Ishikawa (cell line): ENCODE results near the gene OMA1.

Experiments used
- EGR1 ChIP-seq: IDR thresholded peaks from 2 replicates; pipeline ENCODE4 v1.6.1; 2012
- EP300 ChIP-seq: IDR thresholded peaks from 2 replicates; pipeline ENCODE4 v1.6.1; 2012; ENCODE audit warnings: borderline replicate concordance
- NFIC ChIP-seq: IDR thresholded peaks from 2 replicates; pipeline ENCODE4 v1.6.1; 2012
- RAD21 ChIP-seq: IDR thresholded peaks from 2 replicates; pipeline ENCODE4 v1.6.1; 2012; ENCODE audit warnings: low read depth
- REST ChIP-seq: IDR thresholded peaks from 2 replicates; pipeline ENCODE4 v1.6.1; 2012; ENCODE audit warnings: low read depth, mild to moderate bottlenecking
- TCF12 ChIP-seq: IDR thresholded peaks from 2 replicates; pipeline ENCODE4 v1.6.1; 2012; ENCODE audit warnings: low read depth
- TF ChIP-seq, protein P1 (sequence below): IDR thresholded peaks from 2 replicates; pipeline ENCODE4 v1.6.1; 2012

GRCh38 chr1:58576325-58576726, 29.8 kb upstream of the OMA1 start:
- no peak for TF ChIP-seq EP300
- no peak for TF ChIP-seq RAD21
- TF ChIP-seq, protein P1, sequence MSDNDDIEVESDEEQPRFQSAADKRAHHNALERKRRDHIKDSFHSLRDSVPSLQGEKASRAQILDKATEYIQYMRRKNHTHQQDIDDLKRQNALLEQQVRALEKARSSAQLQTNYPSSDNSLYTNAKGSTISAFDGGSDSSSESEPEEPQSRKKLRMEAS = no peak
- no peak for TF ChIP-seq REST
- TF ChIP-seq EGR1 = no peak
- no peak for TF ChIP-seq NFIC
- no peak for TF ChIP-seq TCF12
